GM19193 (cell line): ENCODE data around the gene LEPR.

ENCODE experiments used
- POLR2A ChIP-seq: IDR thresholded peaks from 4 replicates; pipeline ENCODE4 v1.6.1; 2011; ENCODE audit not compliant: insufficient read depth, insufficient read length; ENCODE audit errors: extremely low read depth

Gene LEPR

GRCh38 chr1:65422241-65423203 is 2.1 kb downstream of the LEPR start:
- TF ChIP-seq POLR2A, result no peak

- TF ChIP-seq POLR2A, result no peak
These were observed 3.6 kb downstream of the LEPR start for GRCh38 chr1:65423884-65424572.

GRCh38 chr1:65424573-65424889 is 4.1 kb downstream of the LEPR start:
- no peak for TF ChIP-seq POLR2A

GRCh38 chr1:65425006-65425405 is 4.5 kb downstream of the LEPR start:
- no peak for TF ChIP-seq POLR2A

- TF ChIP-seq POLR2A, result no peak
These were observed 5.2 kb downstream of the LEPR start for GRCh38 chr1:65425697-65426096.

GRCh38 chr1:65429078-65429477 is 8.6 kb downstream of the LEPR start:
- no peak for TF ChIP-seq POLR2A

- TF ChIP-seq POLR2A, result no peak
These were observed 9.3 kb downstream of the LEPR start for GRCh38 chr1:65429806-65430205.

- TF ChIP-seq POLR2A, result no peak
These were observed 10.7 kb downstream of the LEPR start for GRCh38 chr1:65431111-65431705.

- no peak for TF ChIP-seq POLR2A
These were observed 12.4 kb downstream of the LEPR start for GRCh38 chr1:65432918-65433317.

- no peak for TF ChIP-seq POLR2A
These were observed 13.8 kb downstream of the LEPR start for GRCh38 chr1:65434255-65434654.

- TF ChIP-seq POLR2A, result no peak
These were observed 14.3 kb downstream of the LEPR start for GRCh38 chr1:65434760-65435159.

GRCh38 chr1:65435987-65436386 is 15.5 kb downstream of the LEPR start:
- TF ChIP-seq POLR2A, result no peak

GRCh38 chr1:65437616-65438015 is 17.1 kb downstream of the LEPR start:
- TF ChIP-seq POLR2A, result no peak

- TF ChIP-seq POLR2A, result no peak
These were observed 19.9 kb downstream of the LEPR start for GRCh38 chr1:65440322-65440900.

GRCh38 chr1:65440915-65441314 is 20.4 kb downstream of the LEPR start:
- no peak for TF ChIP-seq POLR2A
